DND-41 (cell line): ENCODE data around the gene SYTL4.

Experiments used
- ATAC-seq: fragments of 200-7000 bp; cut with Tn5 transposase; 3 replicates; pipeline ENCODE4 v1.9.1; 2021; ENCODE audit warnings: low read depth; ENCODE audit not compliant: insufficient read depth
- DNase-seq: peaks from one replicate; pipeline ENCODE4 v3.0.0-alpha.2; 2020
- H2AFZ ChIP-seq: 2 replicates; pipeline ENCODE4 v1.6.0; 2012; ENCODE audit warnings: low read depth, low read length
- H3K27ac ChIP-seq: 2 replicates; pipeline ENCODE4 v1.5.1; 2012; ENCODE audit warnings: low read length, inconsistent platforms
- H3K27me3 ChIP-seq: fragments of 200-600 bp; sonication (generic); 2 replicates; pipeline ENCODE4 v1.6.0; 2012; ENCODE audit warnings: low read length, mild to moderate bottlenecking, inconsistent platforms; ENCODE audit not compliant: insufficient read depth, poor library complexity
- H3K36me3 ChIP-seq: 2 replicates; pipeline ENCODE4 v1.5.1; 2012; ENCODE audit warnings: low read length, inconsistent platforms; ENCODE audit not compliant: insufficient read depth
- H3K4me1 ChIP-seq: 2 replicates; pipeline ENCODE4 v1.5.1; 2012; ENCODE audit warnings: mild to moderate bottlenecking, low read length; ENCODE audit not compliant: insufficient read depth
- H3K4me2 ChIP-seq: 2 replicates; pipeline ENCODE4 v1.6.0; 2012; ENCODE audit warnings: mild to moderate bottlenecking, moderate library complexity, low read length, inconsistent platforms; ENCODE audit not compliant: insufficient read depth
- H3K4me3 ChIP-seq, 2 experiments: fragments of 200-600 bp in 1 of 2; shearing (Covaris generic) in 1 of 2; 2 replicates each; pipeline ENCODE4 v1.5.1; 2012 to 2016; ENCODE audit warnings: inconsistent platforms in 2 of 2, low read length in 2 of 2, mild to moderate bottlenecking in 2 of 2, low read depth in 1 of 2, moderate library complexity in 1 of 2
- H3K79me2 ChIP-seq: 2 replicates; pipeline ENCODE4 v1.6.0; 2012; ENCODE audit warnings: low read length, inconsistent platforms; ENCODE audit not compliant: insufficient read depth
- H3K9ac ChIP-seq: 2 replicates; pipeline ENCODE4 v1.6.0; 2012; ENCODE audit warnings: low read depth, mild to moderate bottlenecking, inconsistent platforms, low read length, moderate library complexity
- H3K9me3 ChIP-seq: 2 replicates; pipeline ENCODE4 v1.5.1; 2012; ENCODE audit warnings: low read length, moderate library complexity, mild to moderate bottlenecking, inconsistent platforms; ENCODE audit not compliant: insufficient read depth, severe bottlenecking
- H4K20me1 ChIP-seq: 2 replicates; pipeline ENCODE4 v1.6.0; 2012; ENCODE audit warnings: low read length; ENCODE audit not compliant: insufficient read depth
- EZH2 ChIP-seq: IDR thresholded peaks from 3 replicates; pipeline ENCODE4 v1.6.1; 2012; ENCODE audit warnings: borderline replicate concordance, low read depth, mild to moderate bottlenecking, moderate library complexity, low read length, inconsistent platforms; ENCODE audit not compliant: severe bottlenecking
- TF ChIP-seq, protein P1 (sequence below): IDR thresholded peaks from 2 replicates; pipeline ENCODE4 v1.5.1; 2012; ENCODE audit warnings: borderline replicate concordance, low read length, moderate library complexity, mild to moderate bottlenecking; ENCODE audit not compliant: poor library complexity, severe bottlenecking; ENCODE audit errors: extremely low read depth

The SYTL4 gene

DNA sequence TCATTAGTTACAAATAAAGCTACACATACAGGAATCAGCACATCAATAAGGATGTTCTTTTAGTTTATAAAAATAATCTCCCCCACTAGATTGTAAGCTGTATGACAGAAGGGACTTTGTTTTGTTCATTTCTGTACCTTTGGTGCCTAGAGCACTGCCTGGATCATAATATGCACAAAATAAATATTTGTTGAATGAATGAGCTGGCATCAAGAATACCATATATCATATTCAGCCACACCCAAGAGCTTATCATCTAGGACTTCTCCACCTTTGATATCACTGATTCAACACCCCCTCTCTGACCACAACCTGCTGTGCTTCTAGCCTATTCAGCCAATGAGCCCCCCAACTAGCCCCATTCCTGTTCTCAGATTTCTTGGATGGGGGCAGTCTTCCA lies 10.6 kb downstream of the SYTL4 start:
- DNase-seq (no peak), ATAC-seq (no peak)
- Histone ChIP-seq H3K9ac (no peak overlapping the region), H3K4me3 (no peak overlapping the region), H3K36me3 (no peaks in the 10 kb centered on the region), H3K4me1 (no peaks in the 10 kb centered on the region), H3K27me3 (no peaks in the 10 kb centered on the region), H3K27ac (no peak overlapping the region), H3K9me3 (no peaks in the 10 kb centered on the region), H4K20me1 (no peaks in the 10 kb centered on the region), H3K4me2 (no peak overlapping the region), H3K79me2 (no peaks in the 10 kb centered on the region), H2AFZ (no peak overlapping the region)
- TF ChIP-seq EZH2, result no peak
- TF ChIP-seq, protein P1, sequence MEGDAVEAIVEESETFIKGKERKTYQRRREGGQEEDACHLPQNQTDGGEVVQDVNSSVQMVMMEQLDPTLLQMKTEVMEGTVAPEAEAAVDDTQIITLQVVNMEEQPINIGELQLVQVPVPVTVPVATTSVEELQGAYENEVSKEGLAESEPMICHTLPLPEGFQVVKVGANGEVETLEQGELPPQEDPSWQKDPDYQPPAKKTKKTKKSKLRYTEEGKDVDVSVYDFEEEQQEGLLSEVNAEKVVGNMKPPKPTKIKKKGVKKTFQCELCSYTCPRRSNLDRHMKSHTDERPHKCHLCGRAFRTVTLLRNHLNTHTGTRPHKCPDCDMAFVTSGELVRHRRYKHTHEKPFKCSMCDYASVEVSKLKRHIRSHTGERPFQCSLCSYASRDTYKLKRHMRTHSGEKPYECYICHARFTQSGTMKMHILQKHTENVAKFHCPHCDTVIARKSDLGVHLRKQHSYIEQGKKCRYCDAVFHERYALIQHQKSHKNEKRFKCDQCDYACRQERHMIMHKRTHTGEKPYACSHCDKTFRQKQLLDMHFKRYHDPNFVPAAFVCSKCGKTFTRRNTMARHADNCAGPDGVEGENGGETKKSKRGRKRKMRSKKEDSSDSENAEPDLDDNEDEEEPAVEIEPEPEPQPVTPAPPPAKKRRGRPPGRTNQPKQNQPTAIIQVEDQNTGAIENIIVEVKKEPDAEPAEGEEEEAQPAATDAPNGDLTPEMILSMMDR, result no peak

DNA sequence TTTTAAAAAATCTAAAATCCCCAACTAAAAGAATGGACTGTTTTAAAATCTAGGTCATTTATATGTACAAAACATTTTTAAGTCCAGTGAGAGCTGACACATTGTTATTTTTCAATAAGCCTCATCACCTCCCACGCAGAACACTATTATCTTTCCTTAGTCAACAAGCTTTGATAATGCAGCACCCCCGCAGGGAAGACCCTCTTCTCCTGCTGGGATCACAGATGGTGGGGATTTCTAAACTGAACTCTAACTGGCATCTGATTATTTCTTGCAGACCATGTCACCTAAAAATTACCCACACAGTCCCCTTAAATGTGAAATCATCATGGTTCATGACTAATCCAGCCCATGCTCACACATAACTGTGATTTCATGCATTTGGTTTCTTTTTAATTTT lies 11.6 kb downstream of the SYTL4 start:
- H3K27me3 ChIP-seq, result no peaks in the 10 kb centered on the region
- no peak for TF ChIP-seq EZH2
- TF ChIP-seq, protein P1, result no peak
- no peak overlapping the region for H3K4me2 ChIP-seq
- no peaks in the 10 kb centered on the region for H4K20me1 ChIP-seq
- H3K4me1 ChIP-seq, result no peaks in the 10 kb centered on the region
- H3K79me2 ChIP-seq, result no peaks in the 10 kb centered on the region
- no peak overlapping the region for H2AFZ ChIP-seq
- H3K27ac ChIP-seq, result no peak overlapping the region
- ATAC-seq (no peak), DNase-seq (no peak)
- H3K4me3 ChIP-seq, result no peak overlapping the region
- no peaks in the 10 kb centered on the region for H3K9me3 ChIP-seq
- H3K9ac ChIP-seq, result no peak overlapping the region
- no peaks in the 10 kb centered on the region for H3K36me3 ChIP-seq

- Histone ChIP-seq H3K36me3 (no peaks in the 10 kb centered on the region), H2AFZ (no peak overlapping the region), H3K4me2 (no peak overlapping the region), H3K9ac (no peak overlapping the region), H3K79me2 (no peaks in the 10 kb centered on the region), H3K4me1 (no peaks in the 10 kb centered on the region), H4K20me1 (no peaks in the 10 kb centered on the region), H3K9me3 (no peaks in the 10 kb centered on the region), H3K27me3 (no peaks in the 10 kb centered on the region), H3K4me3 (no peak overlapping the region), H3K27ac (no peak overlapping the region)
- DNase-seq (no peak), ATAC-seq (no peak)
- TF ChIP-seq, protein P1, result no peak
- no peak for TF ChIP-seq EZH2
Observed at GRCh38 chrX:100719139-100719538, 12.8 kb downstream of the SYTL4 start.

DNA sequence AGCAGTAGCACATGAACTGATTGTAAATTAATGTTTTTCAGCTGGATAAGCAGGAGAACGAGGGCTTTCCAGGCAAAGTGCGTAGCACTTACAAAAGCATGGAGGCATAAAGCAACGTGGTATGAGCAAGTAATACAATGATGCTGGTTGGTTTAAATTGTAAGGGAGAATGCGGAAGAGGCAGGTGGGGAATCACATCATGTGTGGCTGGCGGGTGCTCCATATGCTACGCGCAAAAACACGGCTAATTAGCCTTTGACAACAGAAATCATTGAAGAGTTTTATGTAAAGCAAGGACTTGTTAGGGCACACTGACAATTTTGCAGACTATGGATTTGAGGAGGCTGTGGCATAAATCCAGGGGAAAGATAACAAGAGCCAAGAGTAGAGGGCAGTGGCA lies 14.6 kb downstream of the SYTL4 start:
- Histone ChIP-seq H3K79me2 (no peaks in the 10 kb centered on the region), H3K36me3 (no peaks in the 10 kb centered on the region), H4K20me1 (no peaks in the 10 kb centered on the region), H3K4me3 (no peak overlapping the region), H3K9ac (no peak overlapping the region), H3K4me1 (no peaks in the 10 kb centered on the region), H3K4me2 (no peak overlapping the region), H3K27me3 (no peaks in the 10 kb centered on the region), H3K27ac (no peak overlapping the region), H3K9me3 (no peaks in the 10 kb centered on the region), H2AFZ (no peak overlapping the region)
- TF ChIP-seq, protein P1, result no peak
- no peak for TF ChIP-seq EZH2
- DNase-seq (no peak), ATAC-seq (no peak)
